OCI-LY1 (cell line): ENCODE results near the gene S100A7.

Source experiments
- H2AFZ ChIP-seq: fragments of 200-600 bp; sonication (generic), shearing (Covaris generic); 2 replicates; pipeline ENCODE4 v1.6.0; 2014; ENCODE audit warnings: antibody characterized with exemption, mild to moderate bottlenecking, low read length
- H3F3A ChIP-seq: fragments of 200-600 bp; sonication (generic), shearing (Covaris generic); 2 replicates; pipeline ENCODE4 v1.6.0; 2014; ENCODE audit warnings: mild to moderate bottlenecking, antibody characterized with exemption, low read length, moderate library complexity; ENCODE audit not compliant: insufficient read depth
- H3K27ac ChIP-seq: fragments of 200-600 bp; sonication (generic); 2 replicates; pipeline ENCODE4 v1.5.1; 2014; ENCODE audit warnings: low read length, mixed run types, mild to moderate bottlenecking, low read depth; ENCODE audit not compliant: poor library complexity, severe bottlenecking
- H3K27me3 ChIP-seq: fragments of 200-600 bp; sonication (generic); 2 replicates; pipeline ENCODE4 v1.6.0; 2014; ENCODE audit warnings: antibody characterized with exemption, mild to moderate bottlenecking, low read length, moderate library complexity; ENCODE audit not compliant: insufficient read depth
- H3K36me3 ChIP-seq: fragments of 200-600 bp; sonication (generic); 2 replicates; pipeline ENCODE4 v1.6.1; 2014; ENCODE audit warnings: mild to moderate bottlenecking, antibody characterized with exemption, low read length, moderate library complexity, mixed read lengths; ENCODE audit not compliant: insufficient read depth
- H3K4me1 ChIP-seq: fragments of 200-600 bp; sonication (generic); 2 replicates; pipeline ENCODE4 v1.5.1; 2014; ENCODE audit warnings: mild to moderate bottlenecking, low read length, moderate library complexity; ENCODE audit not compliant: insufficient read depth, severe bottlenecking
- H3K4me2 ChIP-seq: fragments of 200-600 bp; sonication (generic), shearing (Covaris generic); 2 replicates; pipeline ENCODE4 v1.6.1; 2014; ENCODE audit warnings: low read length
- H3K4me3 ChIP-seq: fragments of 200-600 bp; sonication (generic); 2 replicates; pipeline ENCODE4 v1.5.1; 2014; ENCODE audit warnings: low read length, low read depth, mild to moderate bottlenecking, mixed read lengths; ENCODE audit not compliant: poor library complexity, severe bottlenecking
- H3K79me2 ChIP-seq: fragments of 200-600 bp; shearing (Covaris generic); 2 replicates; pipeline ENCODE4 v1.6.1; 2016; ENCODE audit warnings: mixed run types, low read length, mixed read lengths; ENCODE audit not compliant: insufficient read depth
- H3K9ac ChIP-seq: fragments of 200-600 bp; sonication (generic), shearing (Covaris generic); 2 replicates; pipeline ENCODE4 v1.6.1; 2014; ENCODE audit warnings: mild to moderate bottlenecking, low read length, mixed read lengths
- H3K9me2 ChIP-seq: fragments of 200-600 bp; sonication (generic), shearing (Covaris generic); 2 replicates; pipeline ENCODE4 v1.6.1; 2014; ENCODE audit warnings: low read depth, mild to moderate bottlenecking, low read length, mixed read lengths
- H3K9me3 ChIP-seq: fragments of 200-600 bp; shearing (Covaris generic); 2 replicates; pipeline ENCODE4 v1.6.1; 2014; ENCODE audit warnings: low read length, mixed read lengths
- H4K20me1 ChIP-seq: fragments of 200-600 bp; sonication (generic), shearing (Covaris generic); 2 replicates; pipeline ENCODE4 v1.6.0; 2016; ENCODE audit warnings: mild to moderate bottlenecking, low read length; ENCODE audit not compliant: insufficient read depth
- CTCF ChIP-seq: fragments of 200-600 bp; sonication (generic), shearing (Covaris generic); IDR thresholded peaks from 2 replicates; pipeline ENCODE4 v1.5.1; 2017; ENCODE audit warnings: mild to moderate bottlenecking, antibody characterized with exemption, low read length, moderate library complexity, mixed read lengths
- EZH2 ChIP-seq: fragments of 200-600 bp; sonication (generic), shearing (Covaris generic); IDR thresholded peaks from 2 replicates; pipeline ENCODE4 v1.8.0; 2017; ENCODE audit warnings: borderline replicate concordance, mixed run types, mild to moderate bottlenecking, antibody characterized with exemption, low read length, moderate library complexity, mixed read lengths

S100A7 gene

GRCh38 chr1:153507926-153508583, 47.6 kb upstream of the S100A7 start:
- no peak overlapping the region for H3K4me2 ChIP-seq
- no peaks in the 10 kb centered on the region for H3K27me3 ChIP-seq
- TF ChIP-seq CTCF, result no peak
- TF ChIP-seq EZH2, result no peak
- H3K9me3 ChIP-seq, result no peaks in the 10 kb centered on the region
- no peaks in the 10 kb centered on the region for H3K9me2 ChIP-seq
- no peaks in the 10 kb centered on the region for H3K79me2 ChIP-seq
- no peaks in the 10 kb centered on the region for H4K20me1 ChIP-seq
- no peak overlapping the region for H2AFZ ChIP-seq
- H3K4me1 ChIP-seq, result peaks cover 3% of the 10 kb centered on the region
- no peaks in the 10 kb centered on the region for H3K36me3 ChIP-seq
- no peak overlapping the region for H3K4me3 ChIP-seq
- H3K27ac ChIP-seq, result no peak overlapping the region
- no peaks in the 10 kb centered on the region for H3F3A ChIP-seq
- no peak overlapping the region for H3K9ac ChIP-seq

GRCh38 chr1:153506831-153507413, 46.5 kb upstream of the S100A7 start:
- Histone ChIP-seq H3K79me2 (no peaks in the 10 kb centered on the region), H2AFZ (no peak overlapping the region), H4K20me1 (no peaks in the 10 kb centered on the region), H3K9ac (no peak overlapping the region), H3F3A (no peaks in the 10 kb centered on the region), H3K4me2 (no peak overlapping the region), H3K27ac (no peak overlapping the region), H3K4me3 (no peak overlapping the region), H3K4me1 (peaks cover 3% of the 10 kb centered on the region), H3K36me3 (no peaks in the 10 kb centered on the region), H3K9me3 (no peaks in the 10 kb centered on the region), H3K27me3 (no peaks in the 10 kb centered on the region), H3K9me2 (no peaks in the 10 kb centered on the region)
- no peak for TF ChIP-seq EZH2

DNA sequence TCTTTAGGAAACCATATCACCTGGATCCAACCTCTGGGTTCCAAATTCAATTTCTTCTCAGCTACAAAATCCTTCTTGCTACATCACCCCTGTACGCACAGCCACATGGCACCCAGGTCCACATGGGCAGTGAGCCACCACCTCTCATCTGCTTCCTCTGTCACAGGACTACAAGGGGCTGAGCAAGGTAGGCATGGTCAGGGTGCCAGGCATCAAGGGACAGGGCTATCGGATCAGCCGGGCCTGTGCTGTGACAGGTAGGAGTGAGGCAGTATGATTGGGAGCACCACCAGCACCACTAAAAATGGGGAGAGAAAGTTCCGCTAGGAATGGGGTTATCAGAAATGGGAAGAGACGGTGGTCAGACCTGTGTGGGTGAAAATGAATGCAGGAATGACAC, 45.9 kb upstream of the S100A7 start:
- Histone ChIP-seq H3K4me3 (no peak overlapping the region), H3K4me1 (peaks cover 3% of the 10 kb centered on the region), H3F3A (no peaks in the 10 kb centered on the region), H3K27me3 (no peaks in the 10 kb centered on the region), H3K79me2 (no peaks in the 10 kb centered on the region), H3K9ac (no peak overlapping the region), H3K36me3 (no peaks in the 10 kb centered on the region), H4K20me1 (no peaks in the 10 kb centered on the region), H3K9me2 (no peaks in the 10 kb centered on the region), H3K27ac (no peak overlapping the region), H2AFZ (no peak overlapping the region), H3K9me3 (no peaks in the 10 kb centered on the region), H3K4me2 (no peak overlapping the region)
- TF ChIP-seq CTCF, result no peak
- TF ChIP-seq EZH2, result no peak

- Histone ChIP-seq H3K79me2 (no peaks in the 10 kb centered on the region), H3K4me2 (no peak overlapping the region), H4K20me1 (no peaks in the 10 kb centered on the region), H2AFZ (no peak overlapping the region), H3K9me3 (no peaks in the 10 kb centered on the region), H3F3A (no peaks in the 10 kb centered on the region), H3K36me3 (no peaks in the 10 kb centered on the region), H3K4me3 (no peak overlapping the region), H3K27me3 (no peaks in the 10 kb centered on the region), H3K27ac (no peak overlapping the region), H3K4me1 (no peaks in the 10 kb centered on the region), H3K9me2 (no peaks in the 10 kb centered on the region), H3K9ac (no peak overlapping the region)
- TF ChIP-seq EZH2, result no peak
- no peak for TF ChIP-seq CTCF
Observed at GRCh38 chr1:153505576-153505975, 45.1 kb upstream of the S100A7 start.
